ENCODE measurements around the gene EFCAB12. TPM values are rescaled to one million over a fixed set of nuclear protein-coding genes. Genes with fewer than 3 reads are reported as not detected.

Gene EFCAB12
- total and polyA plus RNA-seq, 2 of the 4 experiments (the other 2 are of a cell fraction), result under 0.01 to 0.17 TPM

- dilution Hi-C loops (cut with HindIII; ENCODE audit: low sequenced_read_pairs, unreplicated experiment) (no loop called here), in situ Hi-C loops (cut with MboI; ENCODE audit: low sequenced_read_pairs) (no loop called here), intact Hi-C loops (cut with micrococcal nuclease) (loop anchor here (5.0 kb wide), 1 partner anchor 88 kb away; no protein-coding TSS in a partner anchor)
- POLR2A ChIA-PET (ENCODE audit: unreplicated experiment), result no interaction called here
- no peak overlapping the region for H2AFZ ChIP-seq (replicated peaks; ENCODE audit: low read length, poor library complexity)
- ATAC-seq (ENCODE audit: low read depth) (no peak), DNase-seq (no peak)
- no CpG with 5 or more reads among the region's 5 CpGs for WGBS, 2 experiments (ENCODE audit: extremely low coverage in 2 of 2, insufficient read length in 1 of 2)
- no peak overlapping the region for H4K5ac ChIP-seq (ENCODE audit: low read depth, low read length)
- no peak overlapping the region for H2AK9ac ChIP-seq (replicated peaks; ENCODE audit: low read depth, low read length, poor library complexity)
- H3K9me3 ChIP-seq (ENCODE audit: control insufficient read depth, insufficient read depth, low read length), result no peaks in the 10 kb centered on the region
- no peak overlapping the region for H3K9ac ChIP-seq (ENCODE audit: low read depth, low read length)
- no peak overlapping the region for H3K4me3 ChIP-seq (ENCODE audit: insufficient read depth, low read depth, low read length)
- CTCF ChIA-PET, result no interaction called here
- H3K4ac ChIP-seq (ENCODE audit: low read depth, low read length), result no peak overlapping the region
- TF ChIP-seq MAFK (IDR thresholded peaks at IDR 0.05; ENCODE audit: low read depth, low read length), result no peak
- H3K4me1 ChIP-seq (ENCODE audit: control insufficient read depth, insufficient read depth, low read length), result peaks cover 1% of the 10 kb centered on the region; the same call in 1 of the 2 replicates
- peaks cover 2% of the 10 kb centered on the region; the same call in 1 of the 2 replicates for H3K36me3 ChIP-seq (ENCODE audit: control insufficient read depth, insufficient read depth, low read length)
- H2BK120ac ChIP-seq (ENCODE audit: low read depth, low read length), result no peak overlapping the region
- H4K91ac ChIP-seq (ENCODE audit: insufficient read depth, low read depth, low read length), result no peak overlapping the region
- peaks cover 10 to 19% of the 10 kb centered on the region in 2 experiments for H3K79me1 ChIP-seq (ENCODE audit: low read depth in 1 of 2, low read length in 2 of 2)
- no peak overlapping the region for H2AK5ac ChIP-seq (ENCODE audit: low read depth, low read length)
- peaks cover 5% of the 10 kb centered on the region; the same call in 1 of the 2 replicates for H3K9me1 ChIP-seq (ENCODE audit: insufficient read depth, low read length)
- H3K14ac ChIP-seq (replicated peaks; ENCODE audit: low read depth, low read length), result no peak overlapping the region
- no peaks in the 10 kb centered on the region for H4K20me1 ChIP-seq (ENCODE audit: insufficient read depth, low read length)
- no peak overlapping the region for H2BK20ac ChIP-seq (ENCODE audit: low read depth, low read length)
- no peak overlapping the region for H3K56ac ChIP-seq (ENCODE audit: extremely low read depth, insufficient read depth, low read length)
- H2BK15ac ChIP-seq (ENCODE audit: low read depth, low read length), result no peak overlapping the region
- H3K27ac ChIP-seq (ENCODE audit: insufficient read depth, low read length), result no peak overlapping the region
- no peak overlapping the region for H3K18ac ChIP-seq (ENCODE audit: low read depth, low read length)
- no peak overlapping the region for H2BK5ac ChIP-seq (ENCODE audit: low read depth, low read length, poor library complexity, severe bottlenecking)
- no peak overlapping the region for H4K8ac ChIP-seq (ENCODE audit: low read depth in 2 of 2, low read length in 2 of 2)
- H3K4me2 ChIP-seq (ENCODE audit: low read depth, low read length), result no peak overlapping the region
- no peak overlapping the region; the same call in 1 of the 2 replicates for H3K23ac ChIP-seq (ENCODE audit: low read depth, low read length)
- no TSS peak for BruUV-seq (replicated peaks)
- no peaks in the 10 kb centered on the region for H3K27me3 ChIP-seq (ENCODE audit: control insufficient read depth, insufficient read depth, low read length)
Observed at GRCh38 chr3:129449279-129450115, 21.1 kb upstream of the EFCAB12 start.
